ENCODE results near the gene NRBP1. TPM values are rescaled to one million over a fixed set of nuclear protein-coding genes. Genes with fewer than 3 reads are reported as not detected.

The NRBP1 gene
- total and polyA plus RNA-seq, 2 of the 4 experiments (the other 2 are of a cell fraction): 120 to 155 TPM

GRCh38 chr2:27461118-27461517, 32.7 kb downstream of the NRBP1 start:
- ATAC-seq (ENCODE audit: low read depth): no peak
- Histone ChIP-seq H2BK15ac (ENCODE audit: low read depth, low read length) (no peak overlapping the region), H3K18ac (ENCODE audit: low read depth, low read length) (no peak overlapping the region), H3K4me1 (ENCODE audit: control insufficient read depth, insufficient read depth, low read length) (no peaks in the 10 kb centered on the region), H4K8ac (ENCODE audit: low read depth in 2 of 2, low read length in 2 of 2) (no peak overlapping the region), H4K20me1 (ENCODE audit: insufficient read depth, low read length) (no peaks in the 10 kb centered on the region), H2BK120ac (ENCODE audit: low read depth, low read length) (no peak overlapping the region), H3K14ac (replicated peaks; ENCODE audit: low read depth, low read length) (no peak overlapping the region), H3K4me2 (ENCODE audit: low read depth, low read length) (no peak overlapping the region), H2BK5ac (ENCODE audit: low read depth, low read length, poor library complexity, severe bottlenecking) (no peak overlapping the region), H4K5ac (ENCODE audit: low read depth, low read length) (no peak overlapping the region), H3K79me1 (ENCODE audit: low read depth in 1 of 2, low read length in 2 of 2) (no peaks in the 10 kb centered on the region), H3K23ac (ENCODE audit: low read depth, low read length) (no peak overlapping the region), H3K9ac (ENCODE audit: low read depth, low read length) (no peak overlapping the region), H4K91ac (ENCODE audit: insufficient read depth, low read depth, low read length) (no peak overlapping the region), H3K27me3 (ENCODE audit: control insufficient read depth, insufficient read depth, low read length) (no peaks in the 10 kb centered on the region), H3K27ac (ENCODE audit: insufficient read depth, low read length) (no peak overlapping the region), H2BK20ac (ENCODE audit: low read depth, low read length) (no peak overlapping the region), H3K56ac (ENCODE audit: extremely low read depth, insufficient read depth, low read length) (no peak overlapping the region), H3K4ac (ENCODE audit: low read depth, low read length) (no peak overlapping the region), H3K9me1 (ENCODE audit: insufficient read depth, low read length) (peaks cover 11% of the 10 kb centered on the region; the same call in 1 of the 2 replicates), H3K36me3 (ENCODE audit: control insufficient read depth, insufficient read depth, low read length) (peaks cover 34% of the 10 kb centered on the region), H2AK5ac (ENCODE audit: low read depth, low read length) (no peak overlapping the region), H2AK9ac (replicated peaks; ENCODE audit: low read depth, low read length, poor library complexity) (no peak overlapping the region), H3K4me3 (ENCODE audit: insufficient read depth, low read depth, low read length) (no peak overlapping the region), H2AFZ (replicated peaks; ENCODE audit: low read length, poor library complexity) (no peak overlapping the region), H3K9me3 (ENCODE audit: control insufficient read depth, insufficient read depth, low read length) (no peaks in the 10 kb centered on the region)
- WGBS, 2 experiments (ENCODE audit: extremely low coverage in 2 of 2, insufficient read length in 1 of 2): no CpG with 5 or more reads among the region's 8 CpGs
- in situ Hi-C loops (cut with MboI; ENCODE audit: low sequenced_read_pairs): no loop called here
- CTCF ChIA-PET: no interaction called here
- BruUV-seq (replicated peaks): no TSS peak
- dilution Hi-C loops (cut with HindIII; ENCODE audit: low sequenced_read_pairs, unreplicated experiment): no loop called here
- DNase-seq: no peak
- POLR2A ChIA-PET (ENCODE audit: unreplicated experiment): no interaction called here
- TF ChIP-seq MAFK (IDR thresholded peaks at IDR 0.05; ENCODE audit: low read depth, low read length): no peak
- no peak for TF ChIP-seq POLR2A (IDR thresholded peaks at IDR 0.05; ENCODE audit: low read depth, low read length)
- TF ChIP-seq MAZ (IDR thresholded peaks at IDR 0.05; ENCODE audit: borderline replicate concordance, low read depth, low read length): no peak
- no peak for TF ChIP-seq USF2 (IDR thresholded peaks at IDR 0.05; ENCODE audit: low read depth, low read length)
- no peak for TF ChIP-seq SMC3 (IDR thresholded peaks at IDR 0.05; ENCODE audit: low read depth, low read length)
- no peak for TF ChIP-seq RAD21 (IDR thresholded peaks at IDR 0.05; ENCODE audit: low read length)
- no peak for TF ChIP-seq NFE2L2 (IDR thresholded peaks at IDR 0.05; ENCODE audit: low read depth, low read length)
- no peak for TF ChIP-seq CEBPB (IDR thresholded peaks at IDR 0.05; ENCODE audit: low read depth, low read length)
- no peak for TF ChIP-seq CHD1 (IDR thresholded peaks at IDR 0.05; ENCODE audit: low read depth, low read length)
- no peak for TF ChIP-seq CTCF (conservative IDR thresholded peaks at IDR 0.05; ENCODE audit: low read depth, low read length)
- TF ChIP-seq RFX5 (IDR thresholded peaks at IDR 0.05; ENCODE audit: low read depth, low read length): no peak
- no peak for TF ChIP-seq RCOR1 (IDR thresholded peaks at IDR 0.05; ENCODE audit: insufficient replicate concordance, low read length)
- TF ChIP-seq BHLHE40 (IDR thresholded peaks at IDR 0.05; ENCODE audit: low read depth, low read length): no peak
- no peak for TF ChIP-seq MXI1 (IDR thresholded peaks at IDR 0.05; ENCODE audit: borderline replicate concordance, low read depth, low read length)
- no peak for TF ChIP-seq ELK1 (IDR thresholded peaks at IDR 0.05; ENCODE audit: borderline replicate concordance, low read depth, low read length)
- TF ChIP-seq FOS (IDR thresholded peaks at IDR 0.05; ENCODE audit: low read depth, low read length): no peak
- intact Hi-C loops (cut with micrococcal nuclease): no loop called here

Measured in IMR-90 (cell line).